NCI-H2171 (cell line): ENCODE measurements around the gene CREB5.
"Not testable (repeated sequence)": the region's sequence is repeated elsewhere in the genome, so short reads cannot be mapped to it uniquely, and the experiment has no call there.

Experiments used
- DNase-seq: peaks from one replicate; lab custom pipeline; 2025; lab: John Stamatoyannopoulos, UW

CREB5 gene

GRCh38 chr7:28550580-28551186, 138.4 kb downstream of the CREB5 start:
- DNase-seq, result no peak

DNA sequence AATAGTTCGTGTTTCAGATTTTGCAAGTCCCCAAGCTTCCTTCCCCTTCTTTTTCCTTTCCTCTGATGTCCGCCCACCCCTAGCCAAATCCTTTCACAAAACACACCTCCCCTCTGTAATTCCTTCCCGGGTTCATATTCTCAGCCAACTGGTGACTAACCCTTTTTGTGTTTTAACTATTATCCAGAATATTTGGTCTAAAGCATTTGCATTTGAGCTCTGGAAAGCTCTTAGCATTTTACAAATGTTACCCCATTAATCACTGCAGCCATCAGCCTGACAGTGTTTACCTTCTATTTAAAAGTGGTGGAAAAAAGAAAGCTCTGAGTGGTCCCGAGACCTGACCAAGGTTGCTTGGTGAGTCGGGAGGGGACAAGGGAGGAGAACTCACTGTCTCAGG, 139.0 kb downstream of the CREB5 start:
- DNase-seq, result no peak

GRCh38 chr7:28551766-28552165, 139.4 kb downstream of the CREB5 start:
- DNase-seq, result not testable (repeated sequence)

DNA sequence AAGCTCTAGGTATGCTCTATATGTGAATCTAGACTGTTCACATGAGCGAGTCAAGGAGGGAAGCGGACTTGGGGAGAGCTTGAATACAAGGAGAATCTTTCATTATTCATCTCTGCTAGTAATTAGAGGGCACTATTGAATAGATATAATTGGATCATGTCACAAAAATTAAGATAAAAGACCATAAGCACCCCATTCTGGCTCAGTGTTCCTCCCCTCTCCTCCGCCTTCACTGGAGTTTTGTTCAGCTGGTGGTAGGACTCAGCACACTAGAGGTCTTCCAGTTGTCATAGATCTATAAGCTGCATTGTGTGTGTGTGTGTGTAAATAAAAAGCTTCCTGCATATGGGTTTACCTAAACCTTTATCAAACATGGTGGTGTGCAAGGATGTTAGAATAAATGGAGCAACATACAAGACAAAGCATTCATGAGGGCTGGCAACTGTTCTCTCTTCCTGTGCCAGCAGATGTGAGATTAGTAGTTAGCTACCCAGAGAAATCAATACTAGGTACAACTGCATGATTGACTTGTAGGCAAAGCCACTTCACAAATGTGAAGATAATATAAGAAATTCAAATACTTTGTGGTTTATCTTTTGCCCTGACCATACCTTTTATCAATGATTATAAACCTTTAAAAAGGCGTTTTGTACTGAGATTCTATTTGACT, 142.6 kb downstream of the CREB5 start:
- DNase-seq, result no peak

DNA sequence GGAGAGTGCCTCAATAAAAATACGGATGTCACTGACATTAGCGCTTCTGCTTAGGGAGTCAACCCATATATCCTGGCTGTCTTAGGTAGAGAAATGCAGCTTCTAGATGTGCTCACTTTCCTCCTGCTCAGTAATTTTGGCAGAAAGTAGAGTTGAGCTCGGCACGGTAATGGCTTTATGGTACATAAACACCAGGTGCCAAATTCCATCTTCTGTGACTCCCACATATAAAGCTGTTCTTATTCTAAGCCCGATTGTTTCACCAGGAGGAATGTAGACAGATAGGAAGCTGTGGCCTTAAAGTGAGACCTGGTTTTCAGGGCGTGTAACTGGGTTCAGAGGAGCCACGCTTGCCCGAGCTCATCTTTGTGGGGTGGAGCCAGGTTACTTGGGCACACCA, 143.7 kb downstream of the CREB5 start:
- no peak for DNase-seq

GRCh38 chr7:28556671-28557070, 144.4 kb downstream of the CREB5 start:
- no peak for DNase-seq

GRCh38 chr7:28558236-28558635, 145.9 kb downstream of the CREB5 start:
- DNase-seq, result no peak

DNA sequence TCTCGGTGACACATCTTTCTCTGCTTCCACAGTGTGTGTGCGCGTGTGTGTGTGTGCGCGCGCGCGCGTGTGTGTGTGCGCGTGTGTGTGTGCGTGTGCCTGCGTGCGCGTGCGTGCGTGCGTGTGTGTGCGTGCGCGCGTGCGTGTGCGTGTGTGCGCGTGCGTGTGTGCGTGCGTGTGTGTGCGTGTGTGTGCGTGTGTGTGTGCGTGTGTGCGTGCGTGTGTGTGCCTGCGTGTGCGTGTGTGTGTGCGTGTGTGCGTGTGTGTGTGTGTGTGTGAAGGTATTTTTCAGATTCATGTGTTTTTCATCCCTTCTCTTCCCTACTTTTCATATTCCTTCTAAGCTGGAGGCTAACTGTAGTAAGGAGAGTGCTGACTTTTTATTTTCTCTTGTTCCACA, 148.4 kb downstream of the CREB5 start:
- DNase-seq, result no peak

GRCh38 chr7:28564033-28564432, 151.7 kb downstream of the CREB5 start:
- DNase-seq, result no peak

DNA sequence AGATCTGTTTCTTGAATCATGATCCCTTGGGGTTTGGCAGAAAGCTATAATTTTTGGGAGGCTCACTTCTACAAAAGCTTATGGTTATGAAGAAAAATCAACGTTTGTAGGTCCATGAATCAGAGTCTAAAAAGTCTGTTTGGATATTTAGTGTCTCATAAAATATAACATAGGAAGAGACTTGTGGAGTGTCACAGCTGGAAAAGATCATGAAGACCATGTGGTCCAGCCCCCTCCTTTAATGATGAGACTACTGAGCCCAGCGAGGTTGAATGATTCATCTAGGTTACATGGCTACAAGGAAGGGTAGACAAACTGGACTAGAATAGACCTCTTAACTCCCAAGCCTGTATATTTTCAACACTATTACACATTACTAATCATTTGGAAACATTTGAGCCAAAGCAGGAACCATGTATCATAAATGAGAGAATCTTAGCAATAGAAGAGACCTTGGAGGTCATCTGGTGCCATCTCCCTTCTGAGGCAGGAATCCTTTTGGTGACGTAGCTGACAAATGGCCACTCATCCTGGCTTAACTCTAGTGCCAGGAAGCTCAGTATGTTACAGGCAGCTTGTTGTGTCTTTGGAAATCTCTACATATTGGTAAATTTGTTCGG, 152.5 kb downstream of the CREB5 start:
- DNase-seq, result no peak

- DNase-seq, result no peak
Measured at GRCh38 chr7:28565980-28566379, 153.7 kb downstream of the CREB5 start.

DNA sequence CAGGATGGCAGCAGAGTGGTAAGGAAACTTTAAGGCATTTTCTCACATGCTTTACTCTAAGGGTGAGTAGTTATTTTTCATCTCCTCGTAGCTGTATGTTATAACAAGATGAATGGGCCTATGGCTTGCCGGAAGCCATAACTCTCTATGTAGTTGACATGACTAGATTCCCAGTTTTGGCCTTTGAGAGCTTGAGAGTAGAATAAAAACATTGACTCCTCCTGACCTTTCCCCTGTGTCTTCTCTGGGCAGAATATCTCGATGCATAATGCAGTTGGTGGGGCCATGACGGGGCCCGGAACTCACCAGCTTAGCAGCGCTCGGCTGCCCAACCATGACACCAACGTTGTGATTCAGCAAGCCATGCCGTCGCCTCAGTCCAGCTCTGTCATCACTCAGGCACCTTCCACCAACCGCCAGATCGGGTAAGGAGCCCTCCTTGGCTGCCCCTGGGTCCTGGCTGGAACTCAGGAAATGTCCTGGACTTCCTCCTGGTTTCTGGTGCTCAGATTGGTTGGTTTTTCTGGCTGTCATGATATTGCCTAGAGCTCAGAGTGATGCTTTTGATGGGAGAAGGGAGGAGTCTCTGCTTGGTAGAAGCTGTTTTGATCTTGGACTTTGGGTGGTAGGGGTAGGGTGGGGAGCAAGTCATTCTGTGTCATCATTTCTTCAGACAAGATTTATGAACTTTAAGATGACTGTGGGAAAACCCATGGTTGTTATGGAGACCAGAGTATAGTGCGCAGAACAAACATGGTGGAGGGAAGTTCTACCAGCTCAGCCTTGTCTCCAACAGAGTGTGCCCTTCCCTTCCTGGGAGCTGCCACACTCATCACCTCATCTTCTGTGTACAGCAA, 158.0 kb downstream of the CREB5 start:
- DNase-seq, result no peak

DNA sequence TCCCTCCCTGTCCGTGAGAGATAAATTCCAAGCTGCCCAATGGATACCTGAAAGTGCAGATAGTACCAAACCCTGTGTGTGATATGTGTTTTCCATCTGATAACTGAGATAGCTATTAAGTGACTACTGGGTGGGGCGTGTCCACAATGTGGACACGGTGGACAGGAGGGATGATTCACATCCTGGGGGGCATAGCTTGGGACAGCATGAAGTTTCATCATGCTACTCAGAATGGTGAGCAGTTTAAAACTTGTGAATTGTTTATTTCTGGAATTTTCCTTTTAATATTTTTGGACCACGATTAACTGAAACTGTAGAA, 158.6 kb downstream of the CREB5 start:
- DNase-seq, result no peak

- DNase-seq, result no peak
Measured at GRCh38 chr7:28571405-28571804, 159.1 kb downstream of the CREB5 start.

GRCh38 chr7:28572321-28573058, 160.2 kb downstream of the CREB5 start:
- peak; percentile 19 for DNase-seq

DNA sequence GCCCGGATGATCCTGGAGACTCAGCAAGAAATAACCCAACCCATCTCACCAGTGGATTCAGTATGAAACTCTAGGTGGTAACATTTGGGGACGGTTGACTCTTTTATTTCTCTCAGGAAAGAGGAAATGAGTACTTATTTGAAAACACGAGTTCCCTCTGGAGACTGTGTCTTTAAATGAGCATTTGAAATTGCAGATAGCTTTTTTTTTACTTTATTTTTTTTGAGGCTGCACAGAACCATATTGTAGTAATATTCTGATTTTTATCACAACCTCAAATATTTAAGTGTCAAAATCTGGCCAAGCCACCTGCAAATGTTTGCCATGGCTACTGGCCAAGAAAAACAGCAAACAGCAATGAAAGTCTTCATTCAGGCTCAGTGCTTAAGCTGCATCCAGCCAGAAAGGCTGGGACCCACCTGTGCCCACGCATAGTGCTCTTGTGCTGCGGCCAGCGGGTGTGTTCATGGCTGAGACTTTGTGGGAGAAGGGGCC, 160.8 kb downstream of the CREB5 start:
- peak; percentile 71 for DNase-seq

- DNase-seq, result peak; percentile 23
Measured at GRCh38 chr7:28573651-28574301, 161.5 kb downstream of the CREB5 start.

- no peak for DNase-seq
Measured at GRCh38 chr7:28575241-28575643, 162.9 kb downstream of the CREB5 start.

- no peak for DNase-seq
Measured at GRCh38 chr7:28576656-28577055, 164.3 kb downstream of the CREB5 start.

GRCh38 chr7:28579571-28579970, 167.3 kb downstream of the CREB5 start:
- DNase-seq, result no peak

DNA sequence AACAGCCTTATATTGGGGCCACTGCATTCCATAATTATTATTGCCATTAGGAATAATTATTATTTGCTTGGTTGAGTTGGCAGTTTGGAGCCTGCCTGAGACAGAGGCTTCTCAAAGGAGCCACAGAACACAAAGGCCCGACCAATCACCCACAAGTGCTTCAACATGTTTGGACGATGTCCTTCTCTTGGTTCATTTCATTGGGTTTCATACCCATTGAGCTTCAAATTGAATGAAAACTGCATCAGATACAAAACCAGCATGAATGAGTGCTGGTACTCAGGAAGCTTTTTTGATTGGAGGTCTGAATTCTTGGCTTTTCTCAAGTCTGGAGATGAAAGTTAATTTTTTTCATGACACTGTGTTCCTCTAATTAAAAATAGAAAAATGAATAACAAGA, 168.3 kb downstream of the CREB5 start:
- no peak for DNase-seq
